Right lobe of liver (tissue), 4 donors: ENCODE data around the gene PLXNA4.

Experiments used
- POLR2A ChIP-seq: fragments of 450-650 bp; IDR thresholded peaks from one replicate; pipeline ENCODE4 v1.6.1; 2017; ENCODE audit warnings: antibody characterized with exemption, mild to moderate bottlenecking
- TF ChIP-seq, protein P1 (sequence below), 4 donors: fragments of 200-600 bp in 3 of 4; fragments of 450-650 bp in 1 of 4; IDR thresholded peaks; one replicate each; pipeline versions ENCODE4 v1.5.1 to v1.8.0; 2016 to 2022; ENCODE audit warnings: antibody characterized with exemption in 4 of 4, mild to moderate bottlenecking in 2 of 4
- donor health status: DM: no; HTN: no; CAD: no.
- donor health status: DM: no; HTN: no; CAD: no.
- donor health status: DM: no; HTN: yes; CAD: no.

DNA sequence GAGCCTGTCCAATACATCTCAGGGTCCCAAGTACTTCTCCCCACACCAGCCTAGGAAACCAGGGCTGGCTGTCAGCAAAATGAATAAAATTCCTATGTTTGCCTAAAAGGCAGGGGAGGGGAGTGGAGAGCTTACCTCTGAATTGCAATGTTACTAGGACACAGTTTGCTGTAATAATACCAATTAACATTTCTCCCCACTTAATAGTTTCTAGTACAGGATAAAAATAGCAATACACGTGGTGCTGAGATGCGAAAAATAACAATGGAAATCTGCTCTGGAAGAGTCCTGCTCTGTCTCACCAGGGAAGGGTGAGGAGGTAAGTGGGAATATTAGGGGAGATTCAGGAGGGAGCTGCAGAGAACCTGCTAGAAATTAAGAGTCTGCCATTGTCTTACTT, 112.3 kb downstream of the PLXNA4 start:
- TF ChIP-seq, protein P1, sequence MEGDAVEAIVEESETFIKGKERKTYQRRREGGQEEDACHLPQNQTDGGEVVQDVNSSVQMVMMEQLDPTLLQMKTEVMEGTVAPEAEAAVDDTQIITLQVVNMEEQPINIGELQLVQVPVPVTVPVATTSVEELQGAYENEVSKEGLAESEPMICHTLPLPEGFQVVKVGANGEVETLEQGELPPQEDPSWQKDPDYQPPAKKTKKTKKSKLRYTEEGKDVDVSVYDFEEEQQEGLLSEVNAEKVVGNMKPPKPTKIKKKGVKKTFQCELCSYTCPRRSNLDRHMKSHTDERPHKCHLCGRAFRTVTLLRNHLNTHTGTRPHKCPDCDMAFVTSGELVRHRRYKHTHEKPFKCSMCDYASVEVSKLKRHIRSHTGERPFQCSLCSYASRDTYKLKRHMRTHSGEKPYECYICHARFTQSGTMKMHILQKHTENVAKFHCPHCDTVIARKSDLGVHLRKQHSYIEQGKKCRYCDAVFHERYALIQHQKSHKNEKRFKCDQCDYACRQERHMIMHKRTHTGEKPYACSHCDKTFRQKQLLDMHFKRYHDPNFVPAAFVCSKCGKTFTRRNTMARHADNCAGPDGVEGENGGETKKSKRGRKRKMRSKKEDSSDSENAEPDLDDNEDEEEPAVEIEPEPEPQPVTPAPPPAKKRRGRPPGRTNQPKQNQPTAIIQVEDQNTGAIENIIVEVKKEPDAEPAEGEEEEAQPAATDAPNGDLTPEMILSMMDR (IDR thresholded peaks at IDR 0.05) = no peak
- TF ChIP-seq POLR2A = no peak
